ENCODE results near the gene TEAD4. TPM values are rescaled to one million over a fixed set of nuclear protein-coding genes. Genes with fewer than 3 reads are reported as not detected.

TEAD4 gene
- total RNA-seq, 1 donor from 2014 or later = 8.8 TPM

GRCh38 chr12:2984698-2985097 is 25.5 kb downstream of the TEAD4 start:
- Histone ChIP-seq H2AFZ (replicated peaks) (no peak overlapping the region), H3K27me3 (no peaks in the 10 kb centered on the region), H3K9me3 (ENCODE audit: low read depth) (no peaks in the 10 kb centered on the region), H4K20me1 (ENCODE audit: low read depth) (no peaks in the 10 kb centered on the region), H3K79me2 (ENCODE audit: low read depth) (no peaks in the 10 kb centered on the region), H3K27ac (no peak overlapping the region), H3K9ac (no peak overlapping the region), H3K4me1 (no peaks in the 10 kb centered on the region), H3K36me3 (no peaks in the 10 kb centered on the region), H3K4me3 (no peak overlapping the region), H3K4me2 (no peak overlapping the region), H3F3A (ENCODE audit: low read depth) (no peaks in the 10 kb centered on the region)
- Mint-ChIP-seq H3K36me3 (peaks cover 12% of the 10 kb centered on the region), H3K27me3 (ENCODE audit: insufficient read depth, low read depth) (peaks cover 3% of the 10 kb centered on the region), H3K9me3 (peaks cover 6% of the 10 kb centered on the region), H3K4me1 (no peaks in the 10 kb centered on the region), H3K4me3 (no peak overlapping the region), H3K27ac (no peak overlapping the region)
- TF ChIP-seq EZH2phosphoT487 (IDR thresholded peaks at IDR 0.05) (no peak), EZH2 (IDR thresholded peaks at IDR 0.05) (no peak), CTCF (IDR thresholded peaks at IDR 0.05) (no peak)
- DNase-seq (ENCODE audit: low spot score) = no peak

GRCh38 chr12:2986876-2987275 is 27.7 kb downstream of the TEAD4 start:
- H3K4me2 ChIP-seq = no peak overlapping the region
- no peaks in the 10 kb centered on the region for H3F3A ChIP-seq (ENCODE audit: low read depth)
- H2AFZ ChIP-seq (replicated peaks) = no peak overlapping the region
- Mint-ChIP-seq H3K4me3 (no peak overlapping the region), H3K27ac (no peak overlapping the region), H3K4me1 (no peaks in the 10 kb centered on the region), H3K9me3 (peaks cover 11% of the 10 kb centered on the region), H3K36me3 (peaks cover 16% of the 10 kb centered on the region), H3K27me3 (ENCODE audit: insufficient read depth, low read depth) (peaks cover 3% of the 10 kb centered on the region)
- no peak overlapping the region for H3K27ac ChIP-seq
- H3K79me2 ChIP-seq (ENCODE audit: low read depth) = no peaks in the 10 kb centered on the region
- no peak overlapping the region for H3K9ac ChIP-seq
- TF ChIP-seq EZH2phosphoT487 (IDR thresholded peaks at IDR 0.05) = no peak
- TF ChIP-seq CTCF (IDR thresholded peaks at IDR 0.05) = no peak
- TF ChIP-seq EZH2 (IDR thresholded peaks at IDR 0.05) = no peak
- H3K36me3 ChIP-seq = no peaks in the 10 kb centered on the region
- no peaks in the 10 kb centered on the region for H4K20me1 ChIP-seq (ENCODE audit: low read depth)
- H3K9me3 ChIP-seq (ENCODE audit: low read depth) = no peaks in the 10 kb centered on the region
- no peak for DNase-seq (ENCODE audit: low spot score)
- no peaks in the 10 kb centered on the region for H3K4me1 ChIP-seq
- no peaks in the 10 kb centered on the region for H3K27me3 ChIP-seq
- H3K4me3 ChIP-seq = no peak overlapping the region

- peaks cover 8% of the 10 kb centered on the region for H3K27me3 Mint-ChIP-seq (ENCODE audit: insufficient read depth, low read depth)
- H3K36me3 Mint-ChIP-seq = peaks cover 16% of the 10 kb centered on the region
- Histone ChIP-seq H3K4me1 (no peaks in the 10 kb centered on the region), H3K27me3 (no peaks in the 10 kb centered on the region), H3K4me3 (no peak overlapping the region), H4K20me1 (ENCODE audit: low read depth) (no peaks in the 10 kb centered on the region), H3K9ac (no peak overlapping the region), H3K36me3 (no peaks in the 10 kb centered on the region), H3K9me3 (ENCODE audit: low read depth) (no peaks in the 10 kb centered on the region), H3K4me2 (no peak overlapping the region), H3K27ac (no peak overlapping the region), H3K79me2 (ENCODE audit: low read depth) (no peaks in the 10 kb centered on the region), H3F3A (ENCODE audit: low read depth) (no peaks in the 10 kb centered on the region), H2AFZ (replicated peaks) (no peak overlapping the region)
- peaks cover 11% of the 10 kb centered on the region for H3K9me3 Mint-ChIP-seq
- TF ChIP-seq EZH2 (IDR thresholded peaks at IDR 0.05) (no peak), CTCF (IDR thresholded peaks at IDR 0.05) (no peak), EZH2phosphoT487 (IDR thresholded peaks at IDR 0.05) (no peak)
- H3K27ac Mint-ChIP-seq = no peak overlapping the region
- DNase-seq (ENCODE audit: low spot score) = no peak
- no peak overlapping the region for H3K4me3 Mint-ChIP-seq
- no peaks in the 10 kb centered on the region for H3K4me1 Mint-ChIP-seq
These were observed 29.3 kb downstream of the TEAD4 start for GRCh38 chr12:2988494-2988893.

Data from neural progenitor cell (in vitro differentiated cells).